22Rv1 (cell line): ENCODE results near the gene DISP2.

Experiments
- CTCF ChIP-seq: fragments of 450-650 bp; IDR thresholded peaks from 2 replicates; pipeline ENCODE4 v1.5.1; 2017; ENCODE audit warnings: mild to moderate bottlenecking
- ZFX ChIP-seq: fragments of 450-650 bp; IDR thresholded peaks from 2 replicates; pipeline ENCODE4 v1.6.1; 2017; ENCODE audit warnings: antibody characterized with exemption, borderline replicate concordance

- TF ChIP-seq CTCF: no peak
- TF ChIP-seq ZFX: no peak
Measured at GRCh38 chr15:40405501-40406381, 47.7 kb downstream of the DISP2 start, which contains the start of gene IVD.
